ENCODE measurements around the gene PLAC8. TPM values are rescaled to one million over a fixed set of nuclear protein-coding genes. Genes with fewer than 3 reads are reported as not detected.
A peak's percentile ranks its signal among the peaks of the same experiment; 100 is the strongest.

Gene PLAC8
- total and polyA plus RNA-seq, 2 of the 4 experiments (the other 2 are of a cell fraction) = not detected

DNA sequence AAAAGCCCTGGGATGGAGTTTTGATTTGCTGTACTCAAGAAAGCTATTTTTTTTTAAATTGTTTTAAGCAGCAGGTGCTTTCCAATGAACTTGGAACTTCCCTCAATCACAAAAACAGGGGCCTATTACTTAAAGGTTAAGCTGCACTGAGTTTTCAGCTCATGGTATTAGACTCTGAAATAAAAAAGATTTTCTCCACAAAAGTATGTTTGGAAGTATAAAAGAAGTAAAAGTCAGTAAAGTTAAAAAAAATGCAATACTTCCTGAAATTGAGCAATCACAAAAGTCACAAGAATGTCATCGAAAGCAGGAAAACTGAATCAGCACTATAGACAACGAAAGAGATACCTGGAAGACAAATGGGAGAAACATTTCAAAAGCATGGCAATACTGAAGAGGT is 38.9 kb upstream of the PLAC8 start:
- ATAC-seq (ENCODE audit: low read depth) = no peak
- no peaks in the 10 kb centered on the region for H4K20me1 ChIP-seq (ENCODE audit: insufficient read depth, low read length)
- POLR2A ChIA-PET (ENCODE audit: unreplicated experiment) = no interaction called here
- H2BK5ac ChIP-seq (ENCODE audit: low read depth, low read length, poor library complexity, severe bottlenecking) = no peak overlapping the region
- no peak overlapping the region for H2AK5ac ChIP-seq (ENCODE audit: low read depth, low read length)
- H3K23ac ChIP-seq (ENCODE audit: low read depth, low read length) = no peak overlapping the region
- H3K18ac ChIP-seq (ENCODE audit: low read depth, low read length) = no peak overlapping the region
- no peaks in the 10 kb centered on the region for H3K9me3 ChIP-seq (ENCODE audit: control insufficient read depth, insufficient read depth, low read length)
- H3K4me1 ChIP-seq (ENCODE audit: control insufficient read depth, insufficient read depth, low read length) = no peaks in the 10 kb centered on the region
- in situ Hi-C loops (cut with MboI; ENCODE audit: low sequenced_read_pairs) = no loop called here
- H3K56ac ChIP-seq (ENCODE audit: extremely low read depth, insufficient read depth, low read length) = no peak overlapping the region
- H4K8ac ChIP-seq (ENCODE audit: low read depth in 2 of 2, low read length in 2 of 2) = no peak overlapping the region
- H3K4me2 ChIP-seq (ENCODE audit: low read depth, low read length) = no peak overlapping the region
- H3K9me1 ChIP-seq (ENCODE audit: insufficient read depth, low read length) = no peaks in the 10 kb centered on the region
- H3K27ac ChIP-seq (ENCODE audit: insufficient read depth, low read length) = no peak overlapping the region
- CTCF ChIA-PET = no interaction called here
- no peak overlapping the region for H4K5ac ChIP-seq (ENCODE audit: low read depth, low read length)
- no peak overlapping the region for H2AFZ ChIP-seq (replicated peaks; ENCODE audit: low read length, poor library complexity)
- no peak for DNase-seq
- no peak overlapping the region for H3K9ac ChIP-seq (ENCODE audit: low read depth, low read length)
- H2BK15ac ChIP-seq (ENCODE audit: low read depth, low read length) = no peak overlapping the region
- TF ChIP-seq CEBPB (IDR thresholded peaks at IDR 0.05; ENCODE audit: low read depth, low read length) (0 out of 2 replicates have a peak, but pooled peaks have one; percentile 15), RCOR1 (IDR thresholded peaks at IDR 0.05; ENCODE audit: insufficient replicate concordance, low read length) (no peak)
- H2BK20ac ChIP-seq (ENCODE audit: low read depth, low read length) = no peak overlapping the region
- intact Hi-C loops (cut with micrococcal nuclease) = no loop called here
- no peaks in the 10 kb centered on the region for H3K79me1 ChIP-seq (ENCODE audit: low read depth in 1 of 2, low read length in 2 of 2)
- no peak overlapping the region for H3K14ac ChIP-seq (replicated peaks; ENCODE audit: low read depth, low read length)
- H3K4me3 ChIP-seq (ENCODE audit: insufficient read depth, low read depth, low read length) = no peak overlapping the region
- no peak overlapping the region for H4K91ac ChIP-seq (ENCODE audit: insufficient read depth, low read depth, low read length)
- H3K4ac ChIP-seq (ENCODE audit: low read depth, low read length) = no peak overlapping the region
- BruUV-seq (replicated peaks) = no TSS peak
- H2AK9ac ChIP-seq (replicated peaks; ENCODE audit: low read depth, low read length, poor library complexity) = no peak overlapping the region
- no CpG with 5 or more reads among the region's 2 CpGs for WGBS, 2 experiments (ENCODE audit: extremely low coverage in 2 of 2, insufficient read length in 1 of 2)
- H3K36me3 ChIP-seq (ENCODE audit: control insufficient read depth, insufficient read depth, low read length) = no peaks in the 10 kb centered on the region
- H2BK120ac ChIP-seq (ENCODE audit: low read depth, low read length) = no peak overlapping the region
- dilution Hi-C loops (cut with HindIII; ENCODE audit: low sequenced_read_pairs, unreplicated experiment) = no loop called here
- H3K27me3 ChIP-seq (ENCODE audit: control insufficient read depth, insufficient read depth, low read length) = peaks cover 1% of the 10 kb centered on the region; the same call in 1 of the 2 replicates

All from IMR-90 (cell line).